ENCODE results near the gene B4GALNT4.

The B4GALNT4 gene

DNA sequence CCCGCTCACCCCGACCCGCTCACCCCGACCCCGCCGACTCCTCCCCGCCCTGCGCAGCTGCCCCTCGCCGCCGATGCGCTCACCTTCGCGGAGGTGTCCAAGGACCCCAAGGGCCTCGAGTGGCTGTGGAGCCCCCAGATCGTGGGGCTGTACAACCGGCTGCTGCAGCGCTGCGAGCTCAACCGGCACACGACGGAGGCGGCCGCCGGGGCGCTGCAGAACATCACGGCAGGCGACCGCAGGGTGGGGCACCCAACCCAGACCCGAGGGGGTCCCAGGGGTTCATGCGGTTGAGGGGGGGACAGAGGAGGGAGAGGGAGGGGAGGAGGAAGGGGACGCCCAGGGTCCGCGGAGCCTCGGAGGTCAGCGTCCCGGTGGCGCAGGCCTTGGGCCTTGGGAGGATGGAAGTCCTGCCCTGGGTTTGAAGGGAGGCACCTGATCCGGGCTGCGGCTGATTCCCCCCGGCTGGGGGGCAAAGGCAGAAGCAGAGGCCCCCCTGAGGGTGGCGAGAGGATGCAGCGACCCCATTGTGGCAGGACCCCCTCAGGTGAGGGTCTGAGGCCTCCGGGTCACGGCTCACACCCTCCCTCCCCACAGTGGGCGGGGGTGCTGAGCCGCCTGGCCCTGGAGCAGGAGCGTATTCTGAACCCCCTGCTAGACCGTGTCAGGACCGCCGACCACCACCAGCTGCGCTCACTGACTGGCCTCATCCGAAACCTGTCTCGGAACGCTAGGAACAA is 33.9 kb downstream of the B4GALNT4 start:
- FAIRE-seq (no peak), DNase-seq (ENCODE audit: insufficient read length) (no peak)
- no peak for TF ChIP-seq POLR2A (IDR thresholded peaks at IDR 0.05; ENCODE audit: low read depth, low read length)
- no peak for TF ChIP-seq POLR2AphosphoS5 (IDR thresholded peaks at IDR 0.05; ENCODE audit: low read depth, low read length)
- TF ChIP-seq TAF1 (IDR thresholded peaks at IDR 0.05; ENCODE audit: borderline replicate concordance, low read depth, low read length), result no peak

DNA sequence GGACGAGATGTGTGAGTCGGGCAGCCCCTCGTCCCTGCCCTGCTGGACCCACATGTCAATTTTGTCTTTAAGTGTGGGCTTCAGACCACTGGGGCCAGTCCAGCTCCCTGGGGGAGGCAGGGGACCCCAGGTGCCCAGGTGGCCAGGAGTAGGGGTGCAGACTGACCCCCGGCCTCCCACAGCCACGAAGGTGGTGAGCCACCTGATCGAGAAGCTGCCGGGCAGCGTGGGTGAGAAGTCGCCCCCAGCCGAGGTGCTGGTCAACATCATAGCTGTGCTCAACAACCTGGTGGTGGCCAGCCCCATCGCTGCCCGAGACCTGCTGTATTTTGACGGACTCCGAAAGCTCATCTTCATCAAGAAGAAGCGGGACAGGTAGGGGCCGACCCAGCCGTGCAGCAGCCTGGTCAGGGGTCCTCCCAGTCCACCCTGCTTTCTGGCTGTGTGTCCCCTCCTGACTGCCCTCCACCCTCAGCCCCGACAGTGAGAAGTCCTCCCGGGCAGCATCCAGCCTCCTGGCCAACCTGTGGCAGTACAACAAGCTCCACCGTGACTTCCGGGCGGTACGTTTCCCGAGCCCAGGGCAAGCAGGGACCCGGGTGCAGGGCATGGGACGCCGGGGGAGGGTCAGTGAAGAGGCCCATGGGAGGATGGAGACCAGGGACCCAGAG is 34.6 kb downstream of the B4GALNT4 start:
- DNase-seq (ENCODE audit: insufficient read length) (no peak), FAIRE-seq (no peak)
- TF ChIP-seq POLR2A (IDR thresholded peaks at IDR 0.05; ENCODE audit: low read depth, low read length) (no peak), TAF1 (IDR thresholded peaks at IDR 0.05; ENCODE audit: borderline replicate concordance, low read depth, low read length) (no peak), POLR2AphosphoS5 (IDR thresholded peaks at IDR 0.05; ENCODE audit: low read depth, low read length) (no peak)

DNA sequence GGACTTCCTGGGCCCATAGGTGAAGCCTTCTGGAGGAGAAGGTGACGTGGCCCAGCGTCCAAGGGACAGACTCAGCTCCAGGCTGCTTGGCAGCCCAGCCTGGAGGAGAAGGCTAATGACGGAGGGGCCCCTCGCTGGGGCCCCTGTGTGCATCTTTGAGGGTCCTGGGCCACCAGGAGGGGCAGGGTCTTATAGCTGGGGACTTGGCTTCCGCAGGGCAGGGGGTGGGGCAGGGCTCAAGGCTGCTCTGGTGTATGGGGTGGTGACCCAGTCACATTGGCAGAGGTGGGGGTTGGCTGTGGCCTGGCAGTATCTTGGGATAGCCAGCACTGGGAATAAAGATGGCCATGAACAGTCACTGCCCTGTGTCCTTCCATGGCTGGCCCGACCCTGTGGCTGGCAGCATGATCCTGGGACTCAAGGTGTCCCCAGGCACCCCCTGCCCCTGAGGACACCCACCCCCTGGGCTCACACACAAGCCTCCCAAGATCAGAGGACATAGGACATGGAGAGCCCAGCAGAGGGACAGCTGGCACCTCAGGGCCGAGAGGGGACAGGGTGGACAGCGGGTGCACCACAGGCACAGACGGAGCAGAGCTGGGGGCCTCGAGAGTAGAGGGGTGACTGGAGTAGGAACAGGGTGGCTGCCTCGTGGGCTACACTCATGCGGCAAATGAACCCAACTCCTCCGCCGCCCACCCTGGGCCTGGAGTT is 35.4 kb downstream of the B4GALNT4 start:
- TF ChIP-seq TAF1 (IDR thresholded peaks at IDR 0.05; ENCODE audit: borderline replicate concordance, low read depth, low read length), result no peak
- no peak for TF ChIP-seq POLR2AphosphoS5 (IDR thresholded peaks at IDR 0.05; ENCODE audit: low read depth, low read length)
- no peak for TF ChIP-seq POLR2A (IDR thresholded peaks at IDR 0.05; ENCODE audit: low read depth, low read length)
- DNase-seq (ENCODE audit: insufficient read length), result no peak
- no peak for FAIRE-seq

DNA sequence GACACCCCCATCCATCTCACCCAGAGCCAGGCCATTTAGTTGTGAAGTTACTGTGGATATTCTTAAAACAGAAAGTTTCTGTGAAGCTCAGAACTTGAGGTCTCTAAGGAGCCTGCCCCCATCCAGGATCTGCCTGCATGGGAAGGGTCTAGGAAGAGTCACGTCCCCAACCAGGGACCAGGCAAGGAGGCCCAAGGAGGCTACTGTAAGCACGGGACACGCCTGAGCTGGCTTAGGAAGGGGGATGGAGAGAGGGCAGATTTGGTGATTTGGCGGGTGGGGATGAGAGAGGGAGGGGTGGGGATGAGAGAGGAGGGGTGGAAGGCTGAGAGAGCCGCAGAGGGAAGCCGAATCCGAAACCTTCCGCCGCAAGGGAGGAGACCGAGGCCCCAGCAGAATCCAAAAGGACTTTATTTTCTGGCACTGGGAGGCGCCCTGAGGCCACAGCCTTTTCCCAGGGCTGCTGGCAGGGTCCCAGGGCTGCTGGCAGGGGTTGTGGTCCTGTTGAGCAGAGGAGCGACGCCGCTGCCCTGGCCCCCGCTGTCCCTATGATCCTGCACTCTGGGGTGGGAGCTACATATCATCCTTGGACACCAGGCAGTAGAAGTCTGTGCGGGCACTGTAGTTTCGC is 36.1 kb downstream of the B4GALNT4 start:
- no peak for FAIRE-seq
- no peak for TF ChIP-seq TAF1 (IDR thresholded peaks at IDR 0.05; ENCODE audit: borderline replicate concordance, low read depth, low read length)
- DNase-seq (ENCODE audit: insufficient read length), result no peak

DNA sequence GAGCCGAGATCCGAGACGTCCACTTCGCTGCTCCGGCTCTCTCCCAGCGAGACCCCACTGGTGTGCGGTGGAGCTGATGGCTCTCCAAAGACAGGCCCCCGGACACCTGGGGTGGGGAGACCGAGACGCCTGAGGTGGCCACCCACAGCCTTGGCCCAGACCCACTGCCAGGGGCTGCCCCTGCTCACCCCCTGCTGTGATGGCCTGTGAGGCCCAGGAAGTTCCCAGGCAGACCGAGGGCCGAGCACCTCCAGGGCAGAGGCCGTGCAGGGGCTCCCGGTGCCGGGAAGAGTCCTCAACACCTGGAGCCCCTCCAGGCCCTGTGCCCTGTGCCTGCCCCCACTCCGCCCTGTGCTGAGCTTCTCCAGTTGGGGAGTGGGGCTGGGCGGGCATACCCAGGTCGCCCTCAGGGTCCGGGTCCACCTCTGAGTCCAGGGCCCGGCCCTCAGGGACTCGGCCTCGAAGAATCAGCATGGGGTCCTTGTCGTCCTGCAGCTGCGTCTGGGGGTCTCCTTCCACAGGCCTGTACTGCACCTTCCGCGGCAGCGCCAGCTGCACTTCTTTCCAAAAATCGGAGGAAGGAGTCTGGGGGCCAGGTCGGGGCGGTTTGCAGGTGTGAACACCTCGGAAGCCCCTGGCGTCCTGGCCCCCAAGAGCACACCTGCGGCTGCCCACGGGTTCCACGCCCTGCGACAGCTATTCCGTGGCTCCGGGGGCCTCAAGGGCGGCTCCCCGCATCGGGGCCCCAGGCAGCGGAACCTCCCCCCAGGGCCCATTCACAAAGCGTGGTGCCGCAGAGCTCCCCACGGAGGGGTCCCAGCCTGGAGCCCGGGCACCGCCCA is 36.9 kb downstream of the B4GALNT4 start:
- TF ChIP-seq POLR2AphosphoS5 (IDR thresholded peaks at IDR 0.05; ENCODE audit: low read depth, low read length), result no peak
- no peak for TF ChIP-seq POLR2A (IDR thresholded peaks at IDR 0.05; ENCODE audit: low read depth, low read length)
- TF ChIP-seq TAF1 (IDR thresholded peaks at IDR 0.05; ENCODE audit: borderline replicate concordance, low read depth, low read length), result no peak
- no peak for FAIRE-seq
- no peak for DNase-seq (ENCODE audit: insufficient read length)

DNA sequence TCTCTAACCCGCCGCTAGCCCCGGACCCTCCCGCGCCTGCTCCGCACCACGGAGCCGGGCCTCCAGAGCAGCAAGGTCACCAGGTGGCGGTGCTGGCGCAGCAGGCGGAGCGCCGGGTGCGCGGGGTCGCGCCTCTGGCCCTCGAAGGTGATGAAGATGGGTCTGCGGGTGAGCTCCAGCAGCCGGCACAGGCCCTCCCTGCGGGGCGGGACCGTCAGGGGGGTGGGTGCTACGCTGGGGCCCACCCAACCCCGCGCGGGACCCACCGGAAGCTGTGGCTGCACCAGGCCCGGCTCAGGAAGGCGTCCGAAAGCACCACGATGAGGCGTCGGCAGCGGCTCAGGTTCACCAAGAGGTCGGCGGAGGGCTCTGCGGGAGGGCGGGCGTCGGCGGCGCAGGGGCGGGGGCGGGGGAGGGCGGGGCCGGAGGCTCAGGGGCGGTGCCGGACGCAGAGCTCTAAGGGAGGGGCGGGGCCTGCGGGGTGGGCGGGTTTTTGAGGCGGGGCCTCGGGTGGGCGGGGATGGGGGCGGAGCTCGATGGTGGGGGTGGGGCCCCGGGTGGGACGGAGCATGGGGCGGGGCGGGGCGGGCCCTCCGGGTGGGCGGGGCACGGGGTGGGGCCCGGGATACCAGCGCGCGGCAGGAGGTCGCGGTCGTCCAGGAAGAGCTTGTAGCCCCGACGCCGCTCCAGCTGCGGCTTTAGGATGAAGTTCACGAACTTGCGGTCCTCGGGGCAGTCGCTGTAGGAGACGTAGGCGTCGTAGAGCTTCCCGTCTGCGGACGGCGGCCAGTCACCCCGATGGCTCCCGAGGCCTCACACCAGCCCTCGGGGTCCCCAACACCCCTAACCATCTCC is 37.7 kb downstream of the B4GALNT4 start:
- no peak; the same call in 1 of the 2 replicates for TF ChIP-seq POLR2A (IDR thresholded peaks at IDR 0.05; ENCODE audit: low read depth, low read length)
- TF ChIP-seq TAF1 (IDR thresholded peaks at IDR 0.05; ENCODE audit: borderline replicate concordance, low read depth, low read length), result no peak
- FAIRE-seq (peak; percentile 82), DNase-seq (ENCODE audit: insufficient read length) (peak; percentile 94)

DNA sequence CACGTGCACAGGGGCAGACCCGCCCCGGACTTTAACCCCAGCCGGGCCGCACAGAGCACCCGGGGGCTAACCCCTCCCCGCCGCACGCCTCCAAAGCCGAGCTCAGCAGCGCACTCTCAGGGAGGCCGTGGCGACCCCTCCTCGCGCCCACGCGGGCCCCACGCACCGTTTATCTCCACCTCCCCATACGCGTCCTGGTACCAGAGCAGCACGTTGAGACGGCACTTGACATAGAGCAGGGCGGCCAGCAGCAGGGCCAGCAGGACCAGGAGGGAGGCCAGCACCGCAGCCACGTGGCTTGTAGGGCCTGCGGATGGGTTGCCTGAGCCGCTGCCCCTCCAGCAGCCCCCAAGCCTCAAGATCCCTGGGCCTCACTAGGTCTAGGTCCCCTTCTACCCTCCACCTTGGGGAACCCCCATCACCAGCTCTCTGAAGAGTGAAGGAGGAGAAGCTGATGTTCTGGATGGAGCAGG is 38.4 kb downstream of the B4GALNT4 start:
- DNase-seq (ENCODE audit: insufficient read length) (no peak), FAIRE-seq (no peak)
- TF ChIP-seq POLR2A (IDR thresholded peaks at IDR 0.05; ENCODE audit: low read depth, low read length) (no peak), POLR2AphosphoS5 (IDR thresholded peaks at IDR 0.05; ENCODE audit: low read depth, low read length) (no peak), TAF1 (IDR thresholded peaks at IDR 0.05; ENCODE audit: borderline replicate concordance, low read depth, low read length) (no peak)

DNA sequence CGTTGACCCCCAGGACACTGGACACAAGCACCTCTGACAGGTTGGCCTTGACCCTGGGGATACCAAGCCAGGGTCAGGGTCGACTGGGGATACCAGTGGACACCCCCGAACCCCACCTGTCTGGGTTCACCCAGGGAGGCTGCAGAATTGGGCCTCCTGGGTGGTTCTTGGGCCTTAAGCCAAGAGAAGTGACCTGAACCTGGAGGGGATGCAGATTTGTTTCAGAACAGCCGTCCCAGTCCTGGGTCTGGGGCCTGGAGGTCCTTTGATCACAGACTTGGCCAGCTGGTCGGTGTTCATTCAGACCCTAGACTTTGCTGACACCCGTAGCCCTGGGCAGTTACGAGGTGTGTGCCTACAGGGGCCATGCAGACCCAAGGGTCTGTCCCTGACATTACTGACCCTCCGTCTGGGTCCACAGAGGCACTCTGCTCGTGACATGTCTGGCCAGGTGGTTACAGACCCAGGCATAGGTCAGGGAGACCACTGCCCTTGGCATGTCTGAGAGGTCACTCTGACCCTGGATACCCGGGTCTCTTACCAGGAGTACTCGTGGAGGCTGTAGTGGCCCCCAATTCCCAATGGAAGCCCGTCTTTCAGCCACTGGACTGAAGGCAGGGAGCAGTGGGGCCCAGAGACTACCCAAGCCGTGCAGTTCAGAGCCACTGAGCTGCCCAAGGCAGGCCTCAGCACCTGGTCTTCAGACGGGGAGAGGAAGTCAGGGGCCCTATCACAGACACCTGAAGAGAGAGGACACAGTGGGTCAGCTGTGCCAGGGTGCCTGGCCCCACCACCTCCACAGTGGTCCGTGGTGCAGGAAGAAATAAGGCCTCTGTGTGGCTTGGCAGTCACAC is 39.1 kb downstream of the B4GALNT4 start:
- no peak for FAIRE-seq
- TF ChIP-seq POLR2AphosphoS5 (IDR thresholded peaks at IDR 0.05; ENCODE audit: low read depth, low read length) (no peak), POLR2A (IDR thresholded peaks at IDR 0.05; ENCODE audit: low read depth, low read length) (no peak), TAF1 (IDR thresholded peaks at IDR 0.05; ENCODE audit: borderline replicate concordance, low read depth, low read length) (no peak)

DNA sequence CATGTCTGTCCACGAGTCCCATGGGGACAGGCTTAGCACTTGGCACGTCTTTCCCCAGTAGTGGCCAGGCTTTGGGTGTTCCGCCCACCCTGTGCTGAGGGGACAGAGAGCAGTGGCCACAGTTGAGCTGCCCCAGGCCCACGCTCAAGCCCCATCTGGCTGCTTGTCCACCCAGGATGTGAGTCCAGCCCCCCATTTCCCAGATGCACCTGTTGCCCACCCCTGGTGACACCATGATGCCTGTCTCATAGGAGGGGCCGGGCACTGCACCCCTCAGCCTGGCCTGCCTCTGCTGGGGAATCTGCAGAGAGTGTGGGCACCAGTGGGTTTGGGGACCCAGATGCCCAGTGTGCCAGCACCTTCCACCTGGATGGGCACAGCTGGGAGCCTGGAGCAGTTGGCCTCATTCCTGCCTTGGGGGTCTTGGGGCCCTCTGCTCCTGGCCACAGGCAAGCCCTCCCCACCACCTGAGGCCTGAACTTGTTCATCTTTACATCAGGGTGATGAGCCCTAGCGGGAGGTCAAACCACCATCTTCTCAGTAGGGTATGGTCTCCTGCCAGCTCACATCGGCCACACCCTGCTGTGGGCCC is 39.8 kb downstream of the B4GALNT4 start:
- FAIRE-seq (no peak), DNase-seq (ENCODE audit: insufficient read length) (no peak)
- TF ChIP-seq POLR2AphosphoS5 (IDR thresholded peaks at IDR 0.05; ENCODE audit: low read depth, low read length), result no peak
- TF ChIP-seq POLR2A (IDR thresholded peaks at IDR 0.05; ENCODE audit: low read depth, low read length), result no peak
- no peak for TF ChIP-seq TAF1 (IDR thresholded peaks at IDR 0.05; ENCODE audit: borderline replicate concordance, low read depth, low read length)

More for the DNA sequence above, 39.1 kb downstream of the B4GALNT4 start:
- DNase-seq (ENCODE audit: insufficient read length), result no peak
